ENCODE measurements around the gene SSTR3. TPM values are rescaled to one million over a fixed set of nuclear protein-coding genes. Genes with fewer than 3 reads are reported as not detected.
"Not testable (repeated sequence)": the region's sequence is repeated elsewhere in the genome, so short reads cannot be mapped to it uniquely, and the experiment has no call there.

The SSTR3 gene
- total RNA-seq, 2 donors from 2014 or later = 0.11 to 0.29 TPM

GRCh38 chr22:37206118-37206840 is 6.0 kb downstream of the SSTR3 start:
- DNase-seq (ENCODE audit: low spot score) = peak; percentile 49
- Mint-ChIP-seq H3K4me1 (ENCODE audit: low read depth in 2 of 2) (peaks cover 0 to 3% of the 10 kb centered on the region in 2 donors), H3K27me3 (no peaks in the 10 kb centered on the region), H3K4me3 (no peak overlapping the region), H3K9me3 (no peaks in the 10 kb centered on the region), H3K27ac (no peak overlapping the region), H3K36me3 (no peaks in the 10 kb centered on the region)
- ATAC-seq = no peak

GRCh38 chr22:37205046-37205445 is 7.2 kb downstream of the SSTR3 start:
- Mint-ChIP-seq H3K27ac (peak overlapping the region in 1 of 2 donors; percentile 4), H3K36me3 (no peaks in the 10 kb centered on the region), H3K9me3 (no peaks in the 10 kb centered on the region), H3K27me3 (no peaks in the 10 kb centered on the region), H3K4me3 (no peak overlapping the region), H3K4me1 (ENCODE audit: low read depth in 2 of 2) (peaks cover 0 to 7% of the 10 kb centered on the region in 2 donors)
- ATAC-seq (no peak), DNase-seq (ENCODE audit: low spot score) (no peak)

- Mint-ChIP-seq H3K27ac (peak overlapping the region in 1 of 2 donors; percentile 23), H3K4me1 (ENCODE audit: low read depth in 2 of 2) (peaks cover 4 to 7% of the 10 kb centered on the region in 2 donors), H3K9me3 (no peaks in the 10 kb centered on the region), H3K27me3 (no peaks in the 10 kb centered on the region), H3K4me3 (no peak overlapping the region), H3K36me3 (no peaks in the 10 kb centered on the region)
- DNase-seq (ENCODE audit: low spot score) (peak; percentile 41), ATAC-seq (no peak)
Measured at GRCh38 chr22:37204045-37204655, 8.1 kb downstream of the SSTR3 start.

GRCh38 chr22:37203354-37204044 is 8.8 kb downstream of the SSTR3 start:
- Mint-ChIP-seq H3K9me3 (no peaks in the 10 kb centered on the region), H3K4me1 (ENCODE audit: low read depth in 2 of 2) (peaks cover 4 to 7% of the 10 kb centered on the region in 2 donors), H3K4me3 (no peak overlapping the region), H3K27me3 (no peaks in the 10 kb centered on the region), H3K36me3 (no peaks in the 10 kb centered on the region), H3K27ac (peak overlapping the region in 1 of 2 donors; percentile 37)
- no peak for ATAC-seq
- peak; percentile 53 for DNase-seq (ENCODE audit: low spot score)

- Mint-ChIP-seq H3K36me3 (no peaks in the 10 kb centered on the region), H3K27me3 (no peaks in the 10 kb centered on the region), H3K9me3 (no peaks in the 10 kb centered on the region), H3K4me3 (no peak overlapping the region), H3K4me1 (ENCODE audit: low read depth in 2 of 2) (peaks cover 10 to 14% of the 10 kb centered on the region in 2 donors), H3K27ac (peak overlapping the region in 1 of 2 donors; percentile 37)
- no peak for ATAC-seq
- peak; percentile 41 for DNase-seq (ENCODE audit: low spot score)
Measured at GRCh38 chr22:37202716-37203115, 9.6 kb downstream of the SSTR3 start.

GRCh38 chr22:37202001-37202555 is 10.2 kb downstream of the SSTR3 start:
- H3K4me1 Mint-ChIP-seq (ENCODE audit: low read depth in 2 of 2) = peaks cover 16% of the 10 kb centered on the region in 2 donors
- H3K36me3 Mint-ChIP-seq = no peaks in the 10 kb centered on the region
- ATAC-seq = no peak
- no peak overlapping the region for H3K4me3 Mint-ChIP-seq
- H3K27ac Mint-ChIP-seq = no peak overlapping the region
- DNase-seq (ENCODE audit: low spot score) = peak; percentile 60
- no peaks in the 10 kb centered on the region for H3K27me3 Mint-ChIP-seq
- H3K9me3 Mint-ChIP-seq = no peaks in the 10 kb centered on the region

- not testable (repeated sequence) for H3K4me3 Mint-ChIP-seq; H3K27ac Mint-ChIP-seq; ATAC-seq; DNase-seq (ENCODE audit: low spot score); H3K9me3 Mint-ChIP-seq; H3K27me3 Mint-ChIP-seq; H3K36me3 Mint-ChIP-seq
- peaks cover 16 to 17% of the 10 kb centered on the region in 2 donors for H3K4me1 Mint-ChIP-seq (ENCODE audit: low read depth in 2 of 2)
Measured at GRCh38 chr22:37201443-37201820, 10.8 kb downstream of the SSTR3 start.

GRCh38 chr22:37199760-37200108 is 12.5 kb downstream of the SSTR3 start:
- Mint-ChIP-seq H3K9me3 (no peaks in the 10 kb centered on the region), H3K4me3 (peak overlapping the region; percentile 84), H3K27me3 (no peaks in the 10 kb centered on the region), H3K27ac (peak overlapping the region; percentile 89 to 97), H3K36me3 (no peaks in the 10 kb centered on the region), H3K4me1 (ENCODE audit: low read depth in 2 of 2) (peaks cover 18 to 23% of the 10 kb centered on the region in 2 donors)
- no peak for ATAC-seq
- DNase-seq (ENCODE audit: low spot score) = no peak

GRCh38 chr22:37199103-37199759 is 13.0 kb downstream of the SSTR3 start:
- peaks cover 23 to 24% of the 10 kb centered on the region in 2 donors for H3K4me1 Mint-ChIP-seq (ENCODE audit: low read depth in 2 of 2)
- no peaks in the 10 kb centered on the region for H3K27me3 Mint-ChIP-seq
- DNase-seq (ENCODE audit: low spot score) = peak; percentile 99
- peak overlapping the region; percentile 89 to 97 for H3K27ac Mint-ChIP-seq
- H3K4me3 Mint-ChIP-seq = peak overlapping the region; percentile 84
- H3K9me3 Mint-ChIP-seq = no peaks in the 10 kb centered on the region
- H3K36me3 Mint-ChIP-seq = no peaks in the 10 kb centered on the region
- ATAC-seq = peak; percentile 98 to 99

- ATAC-seq = peak; percentile 48 to 58
- H3K4me3 Mint-ChIP-seq = peak overlapping the region; percentile 84
Measured at GRCh38 chr22:37198258-37199102, 13.8 kb downstream of the SSTR3 start.

GRCh38 chr22:37197451-37198257 is 14.6 kb downstream of the SSTR3 start:
- ATAC-seq (no peak), DNase-seq (ENCODE audit: low spot score) (no peak)
- peak overlapping the region; percentile 84 for H3K4me3 Mint-ChIP-seq
- H3K36me3 Mint-ChIP-seq = no peaks in the 10 kb centered on the region
- no peaks in the 10 kb centered on the region for H3K9me3 Mint-ChIP-seq
- H3K27ac Mint-ChIP-seq = peak overlapping the region; percentile 89 to 97
- peaks cover 36 to 38% of the 10 kb centered on the region in 2 donors for H3K4me1 Mint-ChIP-seq (ENCODE audit: low read depth in 2 of 2)
- no peaks in the 10 kb centered on the region for H3K27me3 Mint-ChIP-seq

More at GRCh38 chr22:37198258-37199102, 13.8 kb downstream of the SSTR3 start:
- Mint-ChIP-seq H3K9me3 (no peaks in the 10 kb centered on the region), H3K27me3 (no peaks in the 10 kb centered on the region), H3K4me1 (ENCODE audit: low read depth in 2 of 2) (peaks cover 30 to 31% of the 10 kb centered on the region in 2 donors), H3K27ac (peak overlapping the region; percentile 89 to 97), H3K36me3 (no peaks in the 10 kb centered on the region)
- peak; percentile 86 for DNase-seq (ENCODE audit: low spot score)

Data from natural killer cell treated with Interleukin-12 subunit alpha and Interleukin-12 subunit beta and Interleukin-15 and Interleukin-18, amount 100 ng/mL, for 72 hours (primary cell).